ACC112 (cell line): ENCODE results near the gene ESPNL.

Experiments
- H2AFZ ChIP-seq: fragments of 200-600 bp; sonication (generic); one replicate; pipeline ENCODE4 v1.6.0; 2017; ENCODE audit warnings: antibody characterized with exemption, low read length; ENCODE audit not compliant: unreplicated experiment
- H3K27ac ChIP-seq: fragments of 200-600 bp; sonication (generic); 2 replicates; pipeline ENCODE4 v1.5.1; 2014; ENCODE audit warnings: low read depth, mild to moderate bottlenecking, antibody characterized with exemption, low read length, moderate library complexity
- H3K27me3 ChIP-seq: fragments of 200-600 bp; sonication (generic); 2 replicates; pipeline ENCODE4 v1.6.1; 2014; ENCODE audit warnings: mild to moderate bottlenecking, antibody characterized with exemption, low read length, moderate library complexity, mixed read lengths; ENCODE audit not compliant: insufficient read depth
- H3K36me3 ChIP-seq: fragments of 200-600 bp; sonication (generic); 2 replicates; pipeline ENCODE4 v1.6.1; 2016; ENCODE audit warnings: mild to moderate bottlenecking, antibody characterized with exemption, low read length, moderate library complexity, mixed read lengths; ENCODE audit not compliant: insufficient read depth
- H3K4me1 ChIP-seq: fragments of 200-600 bp; sonication (generic); one replicate; pipeline ENCODE4 v1.6.1; 2016; ENCODE audit warnings: low read length, mixed read lengths; ENCODE audit not compliant: insufficient read depth, unreplicated experiment, control insufficient read depth
- H3K4me3 ChIP-seq: fragments of 200-600 bp; sonication (generic); 2 replicates; pipeline ENCODE4 v1.5.1; 2014; ENCODE audit warnings: mild to moderate bottlenecking, low read depth, low read length
- H3K79me2 ChIP-seq: fragments of 200-600 bp; sonication (generic); one replicate; pipeline ENCODE4 v1.6.0; 2016; ENCODE audit warnings: low read length; ENCODE audit not compliant: control insufficient read depth, unreplicated experiment, insufficient read depth

The ESPNL gene

GRCh38 chr2:238091436-238092060 lies 8.6 kb upstream of the ESPNL start:
- Histone ChIP-seq H3K79me2 (no peaks in the 10 kb centered on the region), H3K27me3 (no peaks in the 10 kb centered on the region), H2AFZ (no peak overlapping the region), H3K4me1 (no peaks in the 10 kb centered on the region), H3K4me3 (no peak overlapping the region), H3K36me3 (no peaks in the 10 kb centered on the region), H3K27ac (no peak overlapping the region)

- Histone ChIP-seq H3K27ac (no peak overlapping the region), H2AFZ (no peak overlapping the region), H3K4me3 (no peak overlapping the region), H3K4me1 (no peaks in the 10 kb centered on the region), H3K36me3 (no peaks in the 10 kb centered on the region), H3K79me2 (no peaks in the 10 kb centered on the region), H3K27me3 (no peaks in the 10 kb centered on the region)
These were observed 7.6 kb upstream of the ESPNL start for GRCh38 chr2:238092486-238093035.

DNA sequence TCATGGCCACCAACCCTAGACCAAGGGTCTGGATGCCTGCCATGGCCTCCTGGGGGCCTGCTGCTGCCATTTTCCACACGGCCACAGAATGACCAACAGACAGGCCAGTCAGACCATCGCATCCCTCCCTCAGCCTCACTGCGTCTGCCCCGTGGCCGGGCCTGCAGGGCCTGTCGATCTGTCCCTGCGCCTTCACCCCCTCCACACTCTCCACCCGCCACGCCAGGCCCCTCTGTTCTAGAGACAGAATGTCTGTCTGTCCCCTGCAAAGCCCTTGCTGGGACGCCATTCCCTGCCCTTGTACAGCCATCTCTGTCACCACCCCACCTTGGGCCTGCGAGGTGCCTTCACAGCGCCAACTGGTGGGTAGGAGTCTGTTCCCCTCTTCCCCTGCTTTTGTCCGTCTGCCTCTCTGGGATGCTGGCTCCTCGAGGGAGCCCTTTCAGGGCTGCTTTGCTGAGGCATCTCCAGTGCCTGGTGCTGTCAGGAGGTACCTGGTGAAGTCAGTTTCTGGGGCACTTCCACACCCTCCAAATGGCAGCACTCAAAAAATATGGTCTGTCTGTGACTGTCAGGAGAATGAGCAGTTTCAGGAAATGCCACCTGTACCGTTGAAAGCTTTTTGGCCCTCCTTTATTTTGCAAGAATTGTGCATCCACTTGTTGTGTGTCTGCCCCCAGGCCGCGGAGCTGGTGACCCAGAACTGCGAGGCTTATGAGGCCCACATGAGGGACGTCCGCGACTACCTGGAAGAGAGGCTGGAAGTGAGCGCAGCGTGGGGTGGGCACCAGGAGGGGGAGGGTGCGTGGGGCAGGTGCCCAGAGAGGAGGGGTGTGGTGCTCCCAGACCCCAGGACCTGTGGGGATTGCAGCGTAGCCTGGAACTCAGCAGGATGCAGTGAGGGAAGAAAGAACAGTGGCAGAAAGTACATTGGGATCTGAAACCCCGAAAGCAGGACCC lies 6.7 kb upstream of the ESPNL start:
- no peaks in the 10 kb centered on the region for H3K79me2 ChIP-seq
- no peaks in the 10 kb centered on the region for H3K4me1 ChIP-seq
- no peaks in the 10 kb centered on the region for H3K27me3 ChIP-seq
- no peaks in the 10 kb centered on the region for H3K36me3 ChIP-seq
- H3K4me3 ChIP-seq = no peak overlapping the region
- no peak overlapping the region for H3K27ac ChIP-seq
- H2AFZ ChIP-seq = no peak overlapping the region

DNA sequence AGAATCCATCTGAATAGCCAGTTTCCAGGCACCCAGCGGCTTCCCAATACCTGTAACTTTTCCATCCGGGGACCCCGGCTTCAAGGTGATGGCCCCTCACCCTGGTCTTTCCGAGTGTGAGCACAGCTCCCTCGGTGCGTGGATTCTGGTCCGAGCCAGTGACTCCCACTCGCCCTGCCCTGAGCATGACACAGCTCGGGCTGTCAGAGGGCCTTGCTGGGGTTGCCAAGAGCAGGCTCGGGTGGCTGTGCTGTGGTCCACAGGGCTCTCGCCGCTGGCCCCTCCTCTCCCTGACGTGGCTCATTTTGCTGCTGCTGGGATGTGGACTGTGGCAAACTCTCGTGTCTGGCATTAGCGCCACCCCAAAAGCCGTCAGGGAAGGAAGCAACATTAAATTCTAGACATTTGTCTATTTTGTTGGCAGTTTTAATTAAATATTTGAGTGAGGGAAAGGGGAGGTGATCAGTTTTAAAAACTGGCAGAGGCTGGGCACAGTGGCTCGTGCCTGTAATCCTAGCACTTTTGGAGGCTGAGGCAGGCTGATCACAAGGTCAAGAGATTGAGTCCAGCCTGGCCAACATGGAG lies 5.6 kb upstream of the ESPNL start:
- H3K27ac ChIP-seq = no peak overlapping the region
- no peaks in the 10 kb centered on the region for H3K79me2 ChIP-seq
- H3K4me3 ChIP-seq = no peak overlapping the region
- H3K27me3 ChIP-seq = no peaks in the 10 kb centered on the region
- H3K4me1 ChIP-seq = no peaks in the 10 kb centered on the region
- H3K36me3 ChIP-seq = no peaks in the 10 kb centered on the region
- no peak overlapping the region for H2AFZ ChIP-seq

DNA sequence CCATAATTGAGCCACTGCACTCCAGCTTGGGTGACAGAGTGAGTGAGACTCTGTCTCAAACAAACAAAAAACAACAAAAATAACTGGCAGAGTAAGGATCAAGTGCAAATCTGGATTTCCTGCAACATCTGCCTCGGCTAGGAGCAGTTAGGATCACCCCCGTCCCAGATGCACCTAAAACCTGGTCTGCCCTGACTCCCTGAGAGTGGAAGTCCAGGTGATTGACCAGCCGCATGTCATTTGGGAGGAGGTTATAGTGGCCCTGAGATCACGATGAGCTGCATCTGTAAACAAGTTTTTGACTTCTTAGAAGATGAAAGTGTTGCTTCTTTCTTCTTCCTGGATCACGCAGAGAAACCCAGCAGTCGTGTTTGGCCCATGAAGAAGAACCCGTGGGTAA lies 5.0 kb upstream of the ESPNL start:
- Histone ChIP-seq H3K27ac (no peak overlapping the region), H3K79me2 (no peaks in the 10 kb centered on the region), H3K36me3 (no peaks in the 10 kb centered on the region), H3K4me1 (no peaks in the 10 kb centered on the region), H2AFZ (no peak overlapping the region), H3K4me3 (no peak overlapping the region), H3K27me3 (no peaks in the 10 kb centered on the region)

DNA sequence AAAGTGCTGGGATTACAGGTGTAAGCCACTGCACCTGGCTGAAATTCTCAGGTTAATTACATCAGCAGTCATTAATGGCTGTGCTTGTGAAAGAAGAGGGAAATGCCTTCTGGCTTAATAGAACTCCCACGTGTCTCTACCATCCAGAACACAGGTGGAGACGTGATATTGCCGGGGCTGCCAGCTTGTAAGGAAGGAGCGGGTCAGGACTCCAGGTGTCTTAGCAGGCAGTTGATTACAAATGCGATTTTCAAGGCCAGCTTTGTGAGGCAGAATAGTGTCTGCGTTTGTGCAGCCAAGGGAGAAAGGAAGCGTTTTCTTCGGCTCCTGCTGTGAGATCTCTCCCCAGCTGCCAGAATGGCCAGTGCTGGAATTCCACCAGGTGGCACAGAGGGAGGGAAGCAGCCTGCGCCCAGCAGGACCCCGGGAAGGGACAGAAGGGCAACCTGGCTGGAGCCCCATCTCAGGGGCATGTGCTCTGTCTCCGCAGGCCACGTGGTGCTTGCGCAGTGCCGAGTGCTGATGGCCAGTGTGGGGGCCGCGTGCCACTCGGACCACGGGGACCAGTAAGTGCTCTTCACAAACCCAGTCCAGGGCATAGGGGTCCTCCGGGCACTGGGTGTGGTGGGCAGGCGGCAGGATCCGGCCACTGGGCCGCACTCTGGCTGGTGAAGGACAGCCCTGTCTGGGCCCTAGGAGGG lies 3.7 kb upstream of the ESPNL start:
- no peak overlapping the region for H2AFZ ChIP-seq
- H3K79me2 ChIP-seq = no peaks in the 10 kb centered on the region
- H3K27me3 ChIP-seq = no peaks in the 10 kb centered on the region
- H3K4me1 ChIP-seq = no peaks in the 10 kb centered on the region
- H3K4me3 ChIP-seq = no peak overlapping the region
- no peak overlapping the region for H3K27ac ChIP-seq
- H3K36me3 ChIP-seq = no peaks in the 10 kb centered on the region

GRCh38 chr2:238097201-238097987 lies 2.7 kb upstream of the ESPNL start:
- Histone ChIP-seq H3K27ac (no peak overlapping the region), H3K36me3 (no peaks in the 10 kb centered on the region), H3K79me2 (no peaks in the 10 kb centered on the region), H3K27me3 (no peaks in the 10 kb centered on the region), H3K4me1 (no peaks in the 10 kb centered on the region), H2AFZ (no peak overlapping the region), H3K4me3 (no peak overlapping the region)

DNA sequence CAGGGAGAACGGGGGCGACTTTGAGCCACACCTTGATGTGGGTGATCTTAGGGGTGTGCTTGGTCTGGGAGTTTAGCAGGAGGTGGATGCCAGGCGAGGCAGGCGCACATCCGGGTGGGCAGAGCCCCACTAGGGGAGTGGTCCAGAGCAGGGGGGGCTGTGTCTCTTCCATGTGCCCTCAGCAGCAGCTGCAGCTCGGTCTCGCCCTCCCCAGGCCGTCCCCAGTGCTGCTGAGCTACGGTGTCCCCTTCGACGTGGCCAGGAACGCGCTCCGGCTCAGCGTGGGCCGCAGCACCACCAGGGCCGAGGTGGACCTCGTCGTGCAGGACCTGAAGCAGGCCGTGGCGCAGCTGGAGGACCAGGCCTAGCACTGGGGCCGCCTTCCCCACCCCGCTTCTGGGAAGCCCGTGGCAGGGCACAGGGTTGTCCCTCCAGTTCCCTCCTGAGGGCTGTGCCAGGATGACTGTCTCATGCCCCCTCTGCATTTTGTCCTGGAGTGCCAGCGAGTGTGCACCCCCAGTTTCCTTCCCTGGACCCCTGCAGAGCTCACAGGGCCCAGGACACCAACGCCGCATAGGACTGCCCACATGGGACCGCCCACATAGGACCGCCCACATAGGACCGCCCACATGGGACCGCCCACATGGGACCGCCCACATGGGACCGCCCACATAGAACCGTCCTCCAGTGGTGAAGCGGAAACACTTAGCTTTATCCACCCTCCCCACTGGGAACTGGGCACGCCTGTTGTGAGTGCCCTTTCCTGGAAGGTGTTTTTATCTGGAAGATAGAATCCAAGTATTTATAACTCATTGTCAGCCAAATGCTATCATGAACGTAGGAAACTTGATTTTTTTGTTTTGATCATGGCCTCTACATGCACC lies 1.9 kb upstream of the ESPNL start:
- no peak overlapping the region for H3K4me3 ChIP-seq
- H2AFZ ChIP-seq = no peak overlapping the region
- H3K4me1 ChIP-seq = no peaks in the 10 kb centered on the region
- no peak overlapping the region for H3K27ac ChIP-seq
- no peaks in the 10 kb centered on the region for H3K36me3 ChIP-seq
- no peaks in the 10 kb centered on the region for H3K27me3 ChIP-seq
- no peaks in the 10 kb centered on the region for H3K79me2 ChIP-seq

GRCh38 chr2:238098901-238099713 lies 1.0 kb upstream of the ESPNL start:
- no peaks in the 10 kb centered on the region for H3K27me3 ChIP-seq
- no peaks in the 10 kb centered on the region for H3K36me3 ChIP-seq
- H2AFZ ChIP-seq = no peak overlapping the region
- no peak overlapping the region for H3K27ac ChIP-seq
- H3K4me3 ChIP-seq = no peak overlapping the region
- no peaks in the 10 kb centered on the region for H3K79me2 ChIP-seq
- no peaks in the 10 kb centered on the region for H3K4me1 ChIP-seq
